IPS-20b (cell line): ENCODE results near the gene SLC22A6.

Experiments used
- H3K27ac ChIP-seq: one replicate; pipeline ENCODE4 v1.5.1; 2013; ENCODE audit warnings: low read length
- H3K27me3 ChIP-seq: 2 replicates; pipeline ENCODE4 v1.6.1; 2013; ENCODE audit warnings: mild to moderate bottlenecking, low read length, inconsistent platforms; ENCODE audit not compliant: insufficient read depth
- H3K36me3 ChIP-seq: 2 replicates; pipeline ENCODE4 v1.6.1; 2013; ENCODE audit warnings: low read depth, mild to moderate bottlenecking, inconsistent platforms, low read length, moderate library complexity; ENCODE audit not compliant: insufficient read depth
- H3K4me1 ChIP-seq: 2 replicates; pipeline ENCODE4 v1.6.1; 2013; ENCODE audit warnings: mild to moderate bottlenecking, control low read depth, inconsistent platforms, low read length, moderate library complexity; ENCODE audit not compliant: insufficient read depth
- H3K4me3 ChIP-seq: 2 replicates; pipeline ENCODE4 v1.5.1; 2013; ENCODE audit warnings: mild to moderate bottlenecking, low read length, inconsistent platforms
- H3K9ac ChIP-seq: 2 replicates; pipeline ENCODE4 v1.6.1; 2013; ENCODE audit warnings: low read depth, mild to moderate bottlenecking, inconsistent platforms, low read length, moderate library complexity
- H3K9me3 ChIP-seq: 2 replicates; pipeline ENCODE4 v1.6.1; 2013; ENCODE audit warnings: mild to moderate bottlenecking, low read depth, low read length, inconsistent platforms; ENCODE audit not compliant: insufficient read depth

Gene SLC22A6

GRCh38 chr11:63012839-63013238, 28.1 kb upstream of the SLC22A6 start:
- Histone ChIP-seq H3K27ac (no peak overlapping the region), H3K36me3 (no peaks in the 10 kb centered on the region), H3K9me3 (no peaks in the 10 kb centered on the region), H3K4me3 (no peak overlapping the region), H3K27me3 (no peaks in the 10 kb centered on the region), H3K4me1 (no peaks in the 10 kb centered on the region), H3K9ac (no peak overlapping the region)

- H3K36me3 ChIP-seq, result no peaks in the 10 kb centered on the region
- no peaks in the 10 kb centered on the region for H3K9me3 ChIP-seq
- H3K9ac ChIP-seq, result no peak overlapping the region
- no peaks in the 10 kb centered on the region for H3K27me3 ChIP-seq
- no peak overlapping the region for H3K4me3 ChIP-seq
- H3K27ac ChIP-seq, result no peak overlapping the region
- no peaks in the 10 kb centered on the region for H3K4me1 ChIP-seq
Observed at GRCh38 chr11:63012430-63012829, 27.7 kb upstream of the SLC22A6 start.

GRCh38 chr11:63010934-63011439, 26.2 kb upstream of the SLC22A6 start:
- no peaks in the 10 kb centered on the region for H3K36me3 ChIP-seq
- H3K27ac ChIP-seq, result no peak overlapping the region
- no peaks in the 10 kb centered on the region for H3K9me3 ChIP-seq
- H3K4me3 ChIP-seq, result no peak overlapping the region
- H3K4me1 ChIP-seq, result no peaks in the 10 kb centered on the region
- H3K27me3 ChIP-seq, result no peaks in the 10 kb centered on the region
- H3K9ac ChIP-seq, result no peak overlapping the region

- H3K4me3 ChIP-seq, result no peak overlapping the region
- no peak overlapping the region for H3K27ac ChIP-seq
- H3K4me1 ChIP-seq, result no peaks in the 10 kb centered on the region
- no peaks in the 10 kb centered on the region for H3K9me3 ChIP-seq
- H3K27me3 ChIP-seq, result no peaks in the 10 kb centered on the region
- no peak overlapping the region for H3K9ac ChIP-seq
- H3K36me3 ChIP-seq, result no peaks in the 10 kb centered on the region
Observed at GRCh38 chr11:63007920-63008319, 23.2 kb upstream of the SLC22A6 start.

- H3K9me3 ChIP-seq, result no peaks in the 10 kb centered on the region
- no peaks in the 10 kb centered on the region for H3K4me1 ChIP-seq
- H3K4me3 ChIP-seq, result no peak overlapping the region
- H3K36me3 ChIP-seq, result no peaks in the 10 kb centered on the region
- no peak overlapping the region for H3K9ac ChIP-seq
- H3K27me3 ChIP-seq, result no peaks in the 10 kb centered on the region
- no peak overlapping the region for H3K27ac ChIP-seq
Observed at GRCh38 chr11:63001456-63001855, 16.7 kb upstream of the SLC22A6 start.

- no peak overlapping the region for H3K9ac ChIP-seq
- no peaks in the 10 kb centered on the region for H3K4me1 ChIP-seq
- no peak overlapping the region for H3K4me3 ChIP-seq
- no peaks in the 10 kb centered on the region for H3K27me3 ChIP-seq
- H3K27ac ChIP-seq, result no peak overlapping the region
- no peaks in the 10 kb centered on the region for H3K36me3 ChIP-seq
- H3K9me3 ChIP-seq, result no peaks in the 10 kb centered on the region
Observed at GRCh38 chr11:62999649-63000048, 14.9 kb upstream of the SLC22A6 start.

GRCh38 chr11:62999156-62999555, 14.4 kb upstream of the SLC22A6 start:
- Histone ChIP-seq H3K4me1 (no peaks in the 10 kb centered on the region), H3K27me3 (no peaks in the 10 kb centered on the region), H3K36me3 (no peaks in the 10 kb centered on the region), H3K27ac (no peak overlapping the region), H3K9ac (no peak overlapping the region), H3K4me3 (no peak overlapping the region), H3K9me3 (no peaks in the 10 kb centered on the region)

GRCh38 chr11:62996271-62996670, 11.5 kb upstream of the SLC22A6 start:
- H3K27me3 ChIP-seq, result no peaks in the 10 kb centered on the region; the same call in 1 of the 2 replicates
- H3K36me3 ChIP-seq, result no peaks in the 10 kb centered on the region
- H3K27ac ChIP-seq, result no peak overlapping the region
- H3K9me3 ChIP-seq, result no peaks in the 10 kb centered on the region
- no peak overlapping the region for H3K4me3 ChIP-seq
- H3K4me1 ChIP-seq, result no peaks in the 10 kb centered on the region
- H3K9ac ChIP-seq, result no peak overlapping the region

GRCh38 chr11:62994775-62995174, 10.0 kb upstream of the SLC22A6 start:
- no peaks in the 10 kb centered on the region; the same call in 1 of the 2 replicates for H3K27me3 ChIP-seq
- H3K4me1 ChIP-seq, result no peaks in the 10 kb centered on the region
- no peaks in the 10 kb centered on the region for H3K9me3 ChIP-seq
- H3K4me3 ChIP-seq, result no peak overlapping the region
- H3K36me3 ChIP-seq, result no peaks in the 10 kb centered on the region
- H3K9ac ChIP-seq, result no peak overlapping the region
- H3K27ac ChIP-seq, result no peak overlapping the region

GRCh38 chr11:62988276-62988675, 3.5 kb upstream of the SLC22A6 start:
- Histone ChIP-seq H3K36me3 (no peaks in the 10 kb centered on the region), H3K9ac (no peak overlapping the region), H3K27ac (no peak overlapping the region), H3K4me3 (no peak overlapping the region), H3K4me1 (no peaks in the 10 kb centered on the region), H3K27me3 (no peaks in the 10 kb centered on the region; the same call in 1 of the 2 replicates), H3K9me3 (no peaks in the 10 kb centered on the region)

- Histone ChIP-seq H3K9me3 (no peaks in the 10 kb centered on the region), H3K4me3 (no peak overlapping the region), H3K36me3 (no peaks in the 10 kb centered on the region), H3K9ac (no peak overlapping the region), H3K27me3 (no peaks in the 10 kb centered on the region), H3K27ac (no peak overlapping the region), H3K4me1 (no peaks in the 10 kb centered on the region)
Observed at GRCh38 chr11:62985041-62985750, 429 bp upstream of the SLC22A6 start.

- H3K9ac ChIP-seq, result no peak overlapping the region
- no peaks in the 10 kb centered on the region for H3K4me1 ChIP-seq
- no peak overlapping the region for H3K4me3 ChIP-seq
- no peaks in the 10 kb centered on the region for H3K27me3 ChIP-seq
- H3K9me3 ChIP-seq, result no peaks in the 10 kb centered on the region
- H3K27ac ChIP-seq, result no peak overlapping the region
- H3K36me3 ChIP-seq, result no peaks in the 10 kb centered on the region
Observed at GRCh38 chr11:62983536-62984199, 1.1 kb downstream of the SLC22A6 start.
